Activated CD8-positive, alpha-beta memory T cell treated with anti-CD3 and anti-CD28 coated beads for 4 hours (primary cell): Measurements from ENCODE around the gene EIF4H.
"Not testable (repeated sequence)": the region's sequence is repeated elsewhere in the genome, so short reads cannot be mapped to it uniquely, and the experiment has no call there.

ENCODE experiments used
- DNase-seq, 2 donors: peaks; one replicate each; pipeline ENCODE4 v3.0.0-alpha.2; 2020; ENCODE audit warnings: low read depth in 2 of 2

Gene EIF4H

DNA sequence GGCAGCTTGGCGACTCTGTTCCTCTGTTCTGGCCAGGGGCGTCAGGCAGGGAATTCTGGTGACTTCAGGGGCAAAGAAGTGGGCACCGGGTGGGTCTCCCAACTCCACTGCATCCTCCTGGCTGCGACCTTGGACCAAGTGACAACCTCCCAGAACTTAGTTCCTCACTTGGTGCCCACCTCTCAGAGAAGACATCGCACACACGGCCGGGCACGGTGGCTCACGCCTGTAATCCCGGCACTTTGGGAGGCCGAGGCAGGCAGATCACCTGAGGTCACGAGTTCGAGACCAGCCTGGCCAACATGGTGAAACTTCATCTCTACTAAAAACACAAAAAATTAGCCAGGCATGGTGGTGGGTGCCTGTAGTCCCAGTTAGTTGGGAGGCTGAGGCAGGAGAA is 50.8 kb downstream of the EIF4H start:
- DNase-seq, result not testable (repeated sequence)

- no peak for DNase-seq
Measured at GRCh38 chr7:74225400-74225799, 51.2 kb downstream of the EIF4H start.

DNA sequence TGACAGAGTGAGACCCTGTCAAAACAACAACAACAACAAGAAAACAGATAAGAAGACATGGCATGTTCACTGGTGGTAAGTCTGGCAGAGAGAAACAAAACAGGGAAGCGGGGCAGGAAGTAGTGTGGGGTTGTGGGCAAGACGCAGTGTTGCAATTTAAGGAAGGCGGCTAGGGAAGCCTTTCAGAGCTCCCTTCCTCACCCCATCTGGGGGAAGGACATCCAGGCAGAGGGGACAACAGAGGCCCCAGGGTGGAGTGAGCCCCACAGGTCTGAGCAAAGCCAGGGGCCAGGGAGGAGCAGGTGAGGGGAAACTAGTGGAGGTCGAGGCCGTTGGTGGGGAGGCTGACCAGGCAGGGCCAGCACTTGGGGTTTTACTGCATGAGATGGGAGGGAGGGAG is 52.5 kb downstream of the EIF4H start:
- no peak for DNase-seq

DNA sequence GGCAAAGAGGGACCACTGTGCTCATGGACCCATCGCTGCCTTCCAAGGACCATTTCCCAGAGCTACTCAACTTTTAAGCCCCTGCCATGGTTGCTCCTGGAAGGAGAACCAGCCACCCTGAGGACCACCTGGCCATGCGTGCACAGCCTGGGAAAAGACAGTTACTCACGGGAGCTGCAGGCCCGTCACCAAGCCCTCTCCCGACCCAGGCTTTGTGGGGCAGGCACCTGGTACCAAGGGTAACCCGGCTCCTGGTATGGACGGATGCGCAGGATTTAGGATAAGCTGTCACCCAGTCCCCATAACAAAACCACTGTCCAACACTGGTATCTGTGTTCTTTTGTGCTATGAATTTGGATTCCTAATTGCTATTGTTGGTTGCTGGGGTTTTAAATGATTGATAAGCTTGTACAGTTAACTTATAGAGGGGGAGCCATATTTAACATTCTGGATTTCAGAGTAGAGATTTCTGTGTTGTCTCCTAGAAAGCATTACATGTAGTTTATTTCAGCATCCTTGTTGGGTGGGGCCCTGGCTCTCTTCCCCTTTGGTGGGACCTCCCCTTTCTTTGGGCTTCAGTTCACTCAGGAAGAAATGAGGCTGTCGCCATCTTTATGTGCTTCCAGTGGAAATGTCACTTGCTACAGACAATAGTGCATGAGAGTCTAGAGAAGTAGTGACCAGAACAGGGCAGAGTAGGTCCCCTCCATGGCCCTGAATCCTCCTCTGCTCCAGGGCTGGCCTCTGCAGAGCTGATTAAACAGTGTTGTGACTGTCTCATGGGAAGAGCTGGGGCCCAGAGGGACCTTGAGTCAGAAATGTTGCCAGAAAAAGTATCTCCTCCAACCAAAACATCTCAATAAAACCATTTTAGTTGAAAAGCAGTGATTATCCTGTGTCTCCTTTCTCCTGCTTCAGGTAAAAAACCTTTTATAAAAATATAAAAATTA is 55.1 kb downstream of the EIF4H start:
- no peak for DNase-seq

- no peak for DNase-seq
Measured at GRCh38 chr7:74230446-74231231, 56.5 kb downstream of the EIF4H start.

GRCh38 chr7:74231232-74231590 is 57.1 kb downstream of the EIF4H start:
- no peak for DNase-seq

- no peak for DNase-seq
Measured at GRCh38 chr7:74233655-74234285, 59.6 kb downstream of the EIF4H start.

DNA sequence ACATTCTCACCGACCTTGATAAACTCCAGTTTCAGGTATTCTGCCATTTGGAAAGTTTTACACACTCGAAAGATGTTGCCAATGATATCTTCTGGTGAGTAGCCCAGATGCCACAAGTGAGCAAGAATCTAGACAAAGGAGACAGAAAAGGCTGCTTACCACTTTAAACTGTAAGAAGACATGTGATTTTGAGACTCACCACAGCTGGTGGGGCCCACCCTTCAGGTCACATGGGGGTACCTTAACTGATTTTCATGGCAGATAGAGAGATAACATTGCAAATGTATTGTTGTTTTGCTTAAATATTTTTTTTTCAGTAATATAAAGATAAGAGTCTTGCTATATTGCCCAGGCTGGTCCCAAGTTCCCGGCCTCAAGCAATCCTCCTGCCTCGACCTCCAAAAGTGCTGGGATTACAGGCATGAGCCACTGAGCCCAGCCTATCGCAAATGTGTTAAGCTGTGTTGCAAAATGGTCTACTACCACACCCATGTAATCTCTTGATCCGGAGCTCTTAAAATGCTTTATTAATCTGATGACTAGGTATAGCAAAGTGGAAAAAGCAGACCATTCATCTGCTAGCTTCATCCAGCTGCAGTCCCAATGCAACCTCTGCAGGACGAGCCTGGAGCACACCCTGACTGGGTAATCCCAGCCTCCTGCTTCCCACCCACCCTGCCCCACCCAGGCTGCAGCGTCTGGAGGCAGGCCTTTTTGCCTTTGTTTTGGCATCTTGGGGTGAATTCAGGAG is 61.5 kb downstream of the EIF4H start:
- DNase-seq, result no peak

DNA sequence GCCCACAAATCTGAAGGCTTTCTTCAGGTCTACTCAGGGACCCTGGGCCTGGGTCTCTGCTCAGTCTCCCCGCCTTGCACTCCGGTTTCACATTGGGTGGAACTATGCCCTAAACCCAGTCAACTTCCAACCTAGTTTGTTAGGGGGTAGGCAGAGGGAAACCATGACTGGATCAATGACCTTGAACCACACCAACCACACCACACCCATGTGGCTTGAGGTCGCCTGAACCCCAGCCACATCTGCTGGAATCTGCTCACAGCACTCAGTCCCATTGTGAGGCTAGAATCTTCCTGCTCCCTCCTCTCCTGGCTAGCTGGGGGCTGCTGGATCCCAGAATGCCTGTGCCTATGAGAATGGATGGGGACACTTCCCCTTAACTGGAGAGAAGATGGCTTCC is 62.1 kb downstream of the EIF4H start:
- DNase-seq, result no peak

DNA sequence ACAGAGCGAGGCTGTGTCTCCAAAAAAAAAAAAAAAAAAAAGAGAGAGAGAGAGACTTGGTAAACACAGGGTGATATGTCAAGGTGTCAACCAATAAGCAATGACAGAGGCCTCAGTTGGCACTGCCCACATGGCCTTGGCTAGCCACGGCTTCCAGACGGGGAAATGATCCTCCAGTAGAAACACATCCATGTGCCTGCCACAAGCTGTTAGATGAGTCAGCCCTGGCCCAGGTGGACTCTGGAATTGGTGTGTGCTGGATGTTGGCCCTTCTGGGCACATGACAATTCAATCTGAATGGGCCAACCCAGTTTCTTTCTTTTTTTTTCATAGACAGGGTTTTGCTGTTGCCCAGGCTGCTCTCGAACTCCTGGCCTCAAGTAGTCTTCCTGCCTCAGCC is 66.3 kb downstream of the EIF4H start:
- DNase-seq, result no peak

- no peak for DNase-seq
Measured at GRCh38 chr7:74242122-74242443, 67.9 kb downstream of the EIF4H start.

GRCh38 chr7:74246497-74246896 is 72.3 kb downstream of the EIF4H start:
- no peak for DNase-seq
